HG02938 (cell line): Measurements from ENCODE around the gene SLC17A4.
A peak's percentile ranks its signal among the peaks of the same experiment; 100 is the strongest.

Source experiments
- ATAC-seq: cut with Tn5 transposase; IDR thresholded peaks from one replicate; pipeline ENCODE4 v1.9.1; 2021; ENCODE audit warnings: mild to moderate bottlenecking, moderate library complexity; ENCODE audit not compliant: unreplicated experiment

SLC17A4 gene

GRCh38 chr6:25754535-25754934 lies at the start of gene SLC17A4:
SLC17A4 (plus strand) TSS chr6:25754742; CDS start chr6:25761963, 7,221 bp downstream.
- ATAC-seq: no peak

- ATAC-seq: no peak
Observed at GRCh38 chr6:25706314-25707014, 48.1 kb upstream of the SLC17A4 start.

- no peak for ATAC-seq
Observed at GRCh38 chr6:25709761-25710160, 44.8 kb upstream of the SLC17A4 start.

GRCh38 chr6:25710287-25710686 lies 44.3 kb upstream of the SLC17A4 start:
- ATAC-seq: no peak

GRCh38 chr6:25713824-25714223 lies 40.7 kb upstream of the SLC17A4 start:
- no peak for ATAC-seq

- no peak for ATAC-seq
Observed at GRCh38 chr6:25714765-25715164, 39.8 kb upstream of the SLC17A4 start.

- ATAC-seq: no peak
Observed at GRCh38 chr6:25715794-25716193, 38.7 kb upstream of the SLC17A4 start.

GRCh38 chr6:25717866-25718740 lies 36.4 kb upstream of the SLC17A4 start:
- no peak for ATAC-seq

- no peak for ATAC-seq
Observed at GRCh38 chr6:25726122-25726911, 28.2 kb upstream of the SLC17A4 start.

GRCh38 chr6:25727028-25727427 lies 27.5 kb upstream of the SLC17A4 start:
- ATAC-seq: no peak

GRCh38 chr6:25730907-25731306 lies 23.6 kb upstream of the SLC17A4 start:
- no peak for ATAC-seq

- no peak for ATAC-seq
Observed at GRCh38 chr6:25731721-25732120, 22.8 kb upstream of the SLC17A4 start.

- ATAC-seq: no peak
Observed at GRCh38 chr6:25732468-25733198, 21.9 kb upstream of the SLC17A4 start.

- no peak for ATAC-seq
Observed at GRCh38 chr6:25735261-25735660, 19.3 kb upstream of the SLC17A4 start.

GRCh38 chr6:25743868-25744267 lies 10.7 kb upstream of the SLC17A4 start:
- ATAC-seq: peak; percentile 54

GRCh38 chr6:25745836-25746235 lies 8.7 kb upstream of the SLC17A4 start:
- ATAC-seq: no peak

GRCh38 chr6:25746968-25747367 lies 7.6 kb upstream of the SLC17A4 start:
- ATAC-seq: no peak

GRCh38 chr6:25747477-25747876 lies 7.1 kb upstream of the SLC17A4 start:
- no peak for ATAC-seq

- no peak for ATAC-seq
Observed at GRCh38 chr6:25748049-25748448, 6.5 kb upstream of the SLC17A4 start.
